Cardiac muscle cell (in vitro differentiated cells and primary cell): ENCODE data around the gene NIPSNAP3A. TPM values are rescaled to one million over a fixed set of nuclear protein-coding genes. Genes with fewer than 3 reads are reported as not detected.
"Not testable (repeated sequence)": the region's sequence is repeated elsewhere in the genome, so short reads cannot be mapped to it uniquely, and the experiment has no call there.

Experiments
- DNase-seq, 2 donors: peaks; one replicate each; pipeline versions ENCODE4 v3.0.0 to v3.0.0-alpha.2; 2010 to 2017; ENCODE audit warnings: low read depth in 1 of 2, low spot score in 1 of 2
- H3K27ac ChIP-seq: fragments of 200-600 bp; sonication (generic); 2 replicates; pipeline ENCODE4 v1.5.1; 2016
- H3K27me3 ChIP-seq: fragments of 200-600 bp; sonication (generic); 2 replicates; pipeline ENCODE4 v1.6.0; 2016; ENCODE audit warnings: control low read depth
- H3K36me3 ChIP-seq: fragments of 200-600 bp; sonication (generic); 2 replicates; pipeline ENCODE4 v1.5.1; 2016; ENCODE audit warnings: control low read depth
- H3K4me1 ChIP-seq: fragments of 200-600 bp; sonication (generic); 2 replicates; pipeline ENCODE4 v1.8.1; 2017; ENCODE audit warnings: low read depth, mild to moderate bottlenecking, mixed run types
- H3K4me3 ChIP-seq: fragments of 200-600 bp; sonication (generic); 2 replicates; pipeline ENCODE4 v1.5.1; 2016; ENCODE audit warnings: mild to moderate bottlenecking
- H3K9me3 ChIP-seq: fragments of 200-600 bp; sonication (generic); 2 replicates; pipeline ENCODE4 v1.5.1; 2017; ENCODE audit warnings: low read depth, mild to moderate bottlenecking, control low read depth
- CTCF ChIP-seq: IDR thresholded peaks from 2 replicates; pipeline ENCODE4 v1.5.1; 2012; ENCODE audit warnings: low read depth, mild to moderate bottlenecking, low read length
- polyA plus RNA-seq: library from polyadenylated mRNA; unstranded; fragments of >200 nt; fragmentation: Nextera tagmentation; extraction: Ambion mirVana; gene quantifications from 2 replicates; pipeline ENCODE4 v1.2.1, GENCODE V29; 2016
- total RNA-seq: library from RNA; depleted of rRNA; stranded (reverse); fragments of >200 nt; gene quantifications from 2 replicates; pipeline ENCODE4 v1.2.3, GENCODE V29; 2016

The NIPSNAP3A gene
- total and polyA plus RNA-seq, 2 experiments from 2014 or later = 61.7 to 187 TPM

DNA sequence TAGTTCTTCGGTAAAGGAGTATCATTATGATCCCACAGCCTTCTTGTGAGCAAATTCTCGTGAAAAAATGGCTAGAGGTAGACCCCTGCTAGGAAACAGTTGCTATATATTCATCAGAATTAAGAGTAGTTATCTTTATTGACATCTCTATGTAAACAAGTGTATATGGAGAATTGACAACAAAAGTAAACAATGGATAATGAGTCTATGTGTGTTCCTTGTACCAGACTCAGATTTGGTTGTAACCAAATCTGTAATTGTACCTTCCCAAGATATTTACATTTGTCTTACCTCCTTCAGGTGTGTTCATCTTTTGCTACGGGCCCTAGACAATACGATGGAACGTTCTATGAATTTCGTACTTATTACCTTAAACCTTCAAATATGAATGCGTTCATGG is 18.5 kb downstream of the NIPSNAP3A start:
- Histone ChIP-seq H3K4me3 (no peak overlapping the region), H3K9me3 (no peaks in the 10 kb centered on the region), H3K27me3 (no peaks in the 10 kb centered on the region), H3K4me1 (peaks cover 3% of the 10 kb centered on the region), H3K27ac (no peak overlapping the region), H3K36me3 (no peaks in the 10 kb centered on the region)
- no peak for DNase-seq
- no peak for TF ChIP-seq CTCF

DNA sequence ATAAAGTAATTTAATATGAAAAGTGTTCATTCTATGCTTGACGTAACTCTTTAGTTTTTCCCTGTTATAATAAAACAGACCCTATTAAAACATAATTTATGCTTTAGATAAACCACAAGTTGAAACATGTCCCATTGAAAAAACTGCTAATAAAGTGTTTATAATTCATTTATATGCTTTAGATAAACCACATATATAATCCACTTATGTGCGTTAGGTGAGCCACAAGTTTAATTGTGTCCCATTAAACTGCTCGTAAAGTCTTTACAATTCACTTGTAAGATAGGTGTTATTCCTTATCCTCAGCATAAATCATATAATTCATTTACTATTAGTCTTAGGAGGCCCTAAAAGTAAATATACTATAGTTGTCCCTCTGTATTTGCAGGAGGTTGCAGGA is 20.0 kb downstream of the NIPSNAP3A start:
- no peaks in the 10 kb centered on the region for H3K36me3 ChIP-seq
- H3K27me3 ChIP-seq = no peaks in the 10 kb centered on the region
- DNase-seq = no peak
- H3K4me1 ChIP-seq = peaks cover 9% of the 10 kb centered on the region
- no peak for TF ChIP-seq CTCF
- no peaks in the 10 kb centered on the region for H3K9me3 ChIP-seq
- H3K4me3 ChIP-seq = no peak overlapping the region
- H3K27ac ChIP-seq = no peak overlapping the region

GRCh38 chr9:104769029-104769428 is 21.5 kb downstream of the NIPSNAP3A start:
- H3K27ac ChIP-seq, H3K9me3 ChIP-seq, H3K4me3 ChIP-seq, H3K27me3 ChIP-seq, H3K36me3 ChIP-seq, DNase-seq: not testable (repeated sequence)
- peaks cover 24% of the 10 kb centered on the region for H3K4me1 ChIP-seq

- Histone ChIP-seq H3K9me3 (no peaks in the 10 kb centered on the region), H3K4me1 (peaks cover 29% of the 10 kb centered on the region), H3K36me3 (no peaks in the 10 kb centered on the region), H3K4me3 (no peak overlapping the region), H3K27me3 (no peaks in the 10 kb centered on the region), H3K27ac (no peak overlapping the region)
- no peak for DNase-seq
- no peak for TF ChIP-seq CTCF
Measured at GRCh38 chr9:104769655-104770054, 22.2 kb downstream of the NIPSNAP3A start.

- Histone ChIP-seq H3K4me1 (peaks cover 57% of the 10 kb centered on the region), H3K27me3 (no peaks in the 10 kb centered on the region), H3K4me3 (no peak overlapping the region), H3K9me3 (no peaks in the 10 kb centered on the region), H3K36me3 (no peaks in the 10 kb centered on the region), H3K27ac (peak overlapping the region; percentile 76)
- TF ChIP-seq CTCF = no peak
- DNase-seq = peak in 1 of 2 donors; percentile 48
Measured at GRCh38 chr9:104772714-104773510, 25.4 kb downstream of the NIPSNAP3A start.

- H3K36me3 ChIP-seq = no peaks in the 10 kb centered on the region
- no peak overlapping the region for H3K4me3 ChIP-seq
- no peaks in the 10 kb centered on the region for H3K9me3 ChIP-seq
- TF ChIP-seq CTCF = no peak
- DNase-seq = no peak
- H3K27me3 ChIP-seq = no peaks in the 10 kb centered on the region
- H3K27ac ChIP-seq = peak overlapping the region; percentile 77
- peaks cover 58% of the 10 kb centered on the region for H3K4me1 ChIP-seq
Measured at GRCh38 chr9:104774132-104774531, 26.6 kb downstream of the NIPSNAP3A start.
